Sigmoid colon (tissue), 4 donors: Measurements from ENCODE around the gene SLC25A44.

Experiments
- CTCF ChIP-seq, 4 experiments: fragments of 450-650 bp in 3 of 4; fragments of 200-600 bp in 1 of 4; IDR thresholded peaks; one replicate each; pipeline ENCODE4 v1.5.1; 2016 to 2019; ENCODE audit warnings: antibody characterized with exemption in 4 of 4, mild to moderate bottlenecking in 3 of 4, moderate library complexity in 2 of 4
- EP300 ChIP-seq, 4 donors: sonication (generic); formaldehyde crosslinking; IDR thresholded peaks; one replicate each; pipeline ENCODE4 v1.6.1; 2017; ENCODE audit warnings: antibody characterized with exemption in 4 of 4
- POLR2A ChIP-seq, 2 donors: fragments of 450-650 bp; IDR thresholded peaks; one replicate each; pipeline ENCODE4 v1.6.1; 2016; ENCODE audit warnings: antibody characterized with exemption in 2 of 2, mild to moderate bottlenecking in 2 of 2, moderate library complexity in 2 of 2

- TF ChIP-seq CTCF (IDR thresholded peaks at IDR 0.05) (no peak), POLR2A (IDR thresholded peaks at IDR 0.05) (no peak), EP300 (IDR thresholded peaks at IDR 0.05) (no peak)
These were observed 34.6 kb downstream of the SLC25A44 start for GRCh38 chr1:156228501-156228900.
